Activated CD8-positive, alpha-beta memory T cell treated with anti-CD3 and anti-CD28 coated beads, Interleukin-2, amount 50 U/mL, for 24 hours (primary cell): ENCODE data around the gene GLYAT.
"Not testable (repeated sequence)": the region's sequence is repeated elsewhere in the genome, so short reads cannot be mapped to it uniquely, and the experiment has no call there.

Experiments used
- DNase-seq: peaks from one replicate; pipeline ENCODE4 v3.0.0-alpha.2; 2020; ENCODE audit errors: extremely low read depth

GLYAT gene

GRCh38 chr11:58677536-58677935, 54.2 kb downstream of the GLYAT start:
- DNase-seq = not testable (repeated sequence)

GRCh38 chr11:58676563-58677135, 55.1 kb downstream of the GLYAT start:
- DNase-seq = no peak

- DNase-seq = peak; percentile 51
Observed at GRCh38 chr11:58675334-58676155, 56.2 kb downstream of the GLYAT start.

GRCh38 chr11:58674609-58675008, 57.1 kb downstream of the GLYAT start:
- DNase-seq = no peak

- no peak for DNase-seq
Observed at GRCh38 chr11:58671983-58672633, 59.6 kb downstream of the GLYAT start.

DNA sequence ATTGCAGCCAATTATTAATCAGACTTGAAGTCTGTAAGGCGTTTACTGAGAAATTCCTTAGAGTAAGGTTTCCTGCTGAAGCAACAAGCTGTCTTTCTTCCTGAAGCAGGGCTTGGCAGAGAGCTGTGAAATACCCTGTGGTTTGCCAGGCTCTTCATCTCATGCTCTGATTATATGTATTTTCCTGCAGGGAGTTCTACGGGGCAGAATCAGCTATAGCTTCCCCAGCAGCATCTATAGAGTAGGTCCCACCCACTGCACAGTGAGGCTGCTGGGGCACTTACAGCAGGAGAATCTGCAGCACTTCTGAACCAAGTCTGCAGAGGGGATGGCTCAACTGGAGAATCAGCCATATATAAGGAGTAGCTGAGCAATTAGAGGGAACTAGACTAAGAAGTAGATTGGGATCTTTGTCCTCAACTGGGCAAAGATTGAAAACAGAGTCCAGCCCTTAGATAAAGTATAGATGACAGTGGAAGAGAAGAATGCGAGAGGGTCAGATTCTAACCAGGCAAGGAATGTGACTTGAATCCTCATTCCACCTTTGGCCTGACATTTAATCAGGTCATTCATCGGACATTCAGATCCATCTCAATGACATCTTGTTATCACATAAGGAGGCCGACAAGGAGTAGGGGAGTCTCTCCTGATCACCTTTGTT, 71.7 kb downstream of the GLYAT start:
- no peak for DNase-seq

DNA sequence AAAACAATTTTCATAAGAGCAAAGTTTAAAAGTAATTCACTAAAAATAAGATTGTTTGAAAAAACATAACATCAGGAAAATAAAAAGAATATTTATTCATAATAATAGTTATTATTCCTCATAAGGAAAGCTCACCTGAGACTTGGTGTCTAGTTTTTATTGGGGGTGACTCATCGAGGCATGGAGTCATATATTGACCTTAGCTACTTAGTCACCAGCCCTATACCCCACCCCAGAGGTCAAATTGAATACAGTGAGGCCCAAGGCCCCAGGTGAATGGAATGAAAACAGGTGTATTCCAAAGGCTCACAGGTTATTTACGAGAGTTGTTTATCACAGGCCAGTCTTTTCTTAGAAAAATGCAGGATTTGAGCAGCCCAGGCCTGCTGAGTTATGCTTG, 72.3 kb downstream of the GLYAT start:
- DNase-seq = no peak
